K562 (cell line): ENCODE results near the gene HGFAC. TPM values are rescaled to one million over a fixed set of nuclear protein-coding genes. Genes with fewer than 3 reads are reported as not detected.

Experiments
- ATAC-seq: fragments of 200-7000 bp; cut with Tn5 transposase; 3 replicates; pipeline ENCODE4 v1.9.1; 2020; ENCODE audit warnings: moderate library complexity
- BruUV-seq: library from RNA; stranded (reverse); fragments of 400-500 nt; replicated peaks from 2 replicates; lab custom pipeline; 2021; lab: Mats Ljungman, UMichigan
- CTCF ChIA-PET: fragments of 300-600 bp; formaldehyde crosslinking; extraction: SDS; loops from one replicate; lab custom pipeline; 2021; ENCODE audit warnings: low intra/inter-chr PET ratio; lab: Yijun Ruan, JAX
- POLR2A ChIA-PET: fragments of 300-600, 350-650 bp; sonication (Branson Sonifier 250); formaldehyde crosslinking; extraction: SDS; loops from one replicate; lab custom pipeline; 2021; ENCODE audit warnings: antibody characterized with exemption, inconsistent platforms; lab: Yijun Ruan, JAX
- DNase-seq, 4 experiments: peaks; one replicate each; pipeline versions ENCODE4 v3.0.0 to v3.0.0-alpha.2; 2011 to 2018; ENCODE audit warnings: low spot score in 3 of 4, mixed read lengths in 3 of 4; ENCODE audit errors: extremely low read depth in 1 of 4
- FAIRE-seq: peaks from 2 replicates; lab custom pipeline; 2011; peaks lifted over from hg19 to GRCh38; lab: Jason Lieb, UNC
- H2AFZ ChIP-seq: 2 replicates; pipeline ENCODE4 v1.6.0; 2011; ENCODE audit warnings: low read depth, low read length, control low read depth, inconsistent platforms
- H3K27ac ChIP-seq: fragments of 200-600 bp; 3 replicates; pipeline ENCODE4 v1.8.0; 2011; ENCODE audit warnings: low read depth, mild to moderate bottlenecking, control low read depth, inconsistent platforms, low read length, moderate library complexity, mixed read lengths; ENCODE audit errors: extremely low read depth
- H3K27me3 ChIP-seq, 2 experiments: fragments of 300-600 bp in 1 of 2; 2 replicates in 1 of 2; 3 replicates in 1 of 2; pipeline versions ENCODE4 v1.6.0 to v1.8.0; 2011; ENCODE audit warnings: inconsistent platforms in 2 of 2, low read length in 2 of 2, mild to moderate bottlenecking in 1 of 2, mixed read lengths in 1 of 2, moderate library complexity in 1 of 2; ENCODE audit not compliant: control insufficient read depth in 2 of 2, insufficient read depth in 2 of 2
- H3K36me3 ChIP-seq: fragments of 300-600 bp; 3 replicates; pipeline ENCODE4 v1.8.0; 2011; ENCODE audit warnings: mild to moderate bottlenecking, low read length, inconsistent platforms; ENCODE audit not compliant: control insufficient read depth, insufficient read depth
- H3K4me1 ChIP-seq, 2 experiments: fragments of 200-600 bp in 1 of 2; replicated peaks in 1 of 2; 2 replicates in 1 of 2; 3 replicates in 1 of 2; pipeline versions ENCODE4 v1.5.1 to v1.8.0; 2011; ENCODE audit warnings: inconsistent platforms in 2 of 2, low read length in 2 of 2, mild to moderate bottlenecking in 1 of 2, mixed read lengths in 1 of 2, moderate library complexity in 1 of 2; ENCODE audit not compliant: control insufficient read depth in 2 of 2, insufficient read depth in 2 of 2
- H3K4me2 ChIP-seq: 2 replicates; pipeline ENCODE4 v1.6.1; 2011; ENCODE audit warnings: low read length, control low read depth, inconsistent platforms, mixed read lengths; ENCODE audit not compliant: insufficient read depth
- H3K4me3 ChIP-seq: fragments of 200-600 bp; sonication (generic), shearing (Covaris generic); 2 replicates; pipeline ENCODE4 v1.5.1; 2016; ENCODE audit warnings: control low read depth, inconsistent platforms
- H3K79me2 ChIP-seq: fragments of 200-600 bp; 3 replicates; pipeline ENCODE4 v1.8.0; 2011; ENCODE audit warnings: low read length, inconsistent platforms; ENCODE audit not compliant: control insufficient read depth, insufficient read depth
- H3K9ac ChIP-seq, 2 experiments: 2 replicates each; pipeline versions ENCODE4 v1.6.0 to v1.6.1; 2011; ENCODE audit warnings: low read depth in 2 of 2, low read length in 2 of 2, control low read depth in 1 of 2, inconsistent platforms in 1 of 2, mild to moderate bottlenecking in 1 of 2, mixed read lengths in 1 of 2; ENCODE audit not compliant: insufficient read depth in 1 of 2
- H3K9me1 ChIP-seq: one replicate; pipeline ENCODE4 v1.6.0; 2011; ENCODE audit warnings: inconsistent platforms, mild to moderate bottlenecking, low read length, moderate library complexity; ENCODE audit not compliant: control insufficient read depth, insufficient read depth
- H3K9me3 ChIP-seq: replicated peaks from 2 replicates; pipeline ENCODE4 v1.5.1; 2011; ENCODE audit warnings: low read depth, low read length, inconsistent platforms; ENCODE audit not compliant: control insufficient read depth, insufficient read depth
- H4K20me1 ChIP-seq: replicated peaks from 2 replicates; pipeline ENCODE4 v1.6.1; 2011; ENCODE audit warnings: low read length, inconsistent platforms, mixed read lengths; ENCODE audit not compliant: control insufficient read depth, insufficient read depth
- ARID1B ChIP-seq: fragments of 450-650 bp; IDR thresholded peaks from 2 replicates; pipeline ENCODE4 v1.6.1; 2016; ENCODE audit warnings: antibody characterized with exemption, mild to moderate bottlenecking, inconsistent platforms
- MYBL2 ChIP-seq, 2 experiments: fragments of 450-650 bp in 1 of 2; sonication (generic) in 1 of 2; formaldehyde crosslinking in 1 of 2; IDR thresholded peaks; 2 replicates each; pipeline versions ENCODE4 v1.6.1 to v1.8.1; 2017 to 2022; ENCODE audit warnings: borderline replicate concordance in 1 of 2, inconsistent platforms in 1 of 2, low read depth in 1 of 2, mild to moderate bottlenecking in 1 of 2, missing genetic modification reagents in 1 of 2, moderate library complexity in 1 of 2
- RB1 ChIP-seq: fragments of 450-650 bp; IDR thresholded peaks from 2 replicates; pipeline ENCODE4 v1.6.1; 2017; ENCODE audit warnings: low read depth, mild to moderate bottlenecking
- WGBS: fragments of 100-300 bp; shearing (Covaris generic); methylation state at CpG from one replicate; pipeline ENCODE4 v1.1.6; 2016; ENCODE audit warnings: low coverage, mixed read lengths; ENCODE audit not compliant: insufficient coverage; ENCODE audit errors: missing lambda C conversion rate; 5-methylcytosine and 5-hydroxymethylcytosine counted together
- in situ Hi-C: fragments of 300-500 bp; cut with MboI; formaldehyde crosslinking; loops from 4 replicates; pipeline ENCODE4 v1.15.0; 2018; ENCODE audit warnings: inconsistent platforms, mixed read lengths
- intact Hi-C: fragments of 100-400 bp; cut with micrococcal nuclease; formaldehyde crosslinking; loops from 2 replicates; pipeline ENCODE4 v1.14.2; 2022
- polyA plus RNA-seq, 8 experiments: library from polyadenylated mRNA; depleted of rRNA in 4 of 8; stranded (reverse) in 5 of 8; unstranded in 3 of 8; fragments of >200 nt; fragmentation: Nextera tagmentation in 2 of 8; fragmentation: Illumina TruSeq in 1 of 8; extraction: Ambion mirVana in 2 of 8; extraction: Trizol in 1 of 8; gene quantifications; 2 replicates each; pipeline versions ENCODE4 v1.2.1 to v1.2.3, GENCODE V29; 2011 to 2014; ENCODE audit warnings: inconsistent platforms in 1 of 8, missing spikeins in 1 of 8
- total RNA-seq, 7 experiments: library from RNA; depleted of rRNA in 6 of 7; stranded (reverse); fragments of >200 nt in 6 of 7; fragmentation: Illumina TruSeq in 2 of 7; extraction: Trizol in 2 of 7; gene quantifications; 2 replicates each; pipeline versions ENCODE4 v1.2.1 to v1.2.3, GENCODE V29; 2011 to 2021; ENCODE audit warnings: low replicate concordance in 1 of 7

HGFAC gene
- total and polyA plus RNA-seq, 9 of the 15 experiments (the other 6 are each of a cell fraction or from before 2014, with no cell fraction given): 0.13 TPM; not detected in 8

GRCh38 chr4:3485011-3485791 lies 43.4 kb downstream of the HGFAC start:
- H3K9ac ChIP-seq: no peak overlapping the region
- under 1% methylated on average over 34 of the region's 36 CpGs for WGBS
- no peak for TF ChIP-seq RB1
- no peak for TF ChIP-seq MYBL2 (IDR thresholded peaks at IDR 0.05; ENCODE audit: low read depth)
- no peak for TF ChIP-seq MYBL2 (CRISPR knock-in tag; IDR thresholded peaks at IDR 0.05; ENCODE audit: borderline replicate concordance)
- TF ChIP-seq ARID1B: no peak
- H3K27me3 ChIP-seq: peaks cover 14 to 77% of the 10 kb centered on the region in 2 experiments; a peak in 4 of 5 replicates
- no TSS peak for BruUV-seq
- H3K4me3 ChIP-seq: no peak overlapping the region
- H3K9me1 ChIP-seq: no peaks in the 10 kb centered on the region
- H3K4me2 ChIP-seq: no peak overlapping the region
- in situ Hi-C loops: no loop called here
- no peaks in the 10 kb centered on the region for H3K36me3 ChIP-seq
- CTCF ChIA-PET: no interaction called here
- H3K79me2 ChIP-seq: no peaks in the 10 kb centered on the region
- H4K20me1 ChIP-seq: peaks cover 23% of the 10 kb centered on the region
- H3K4me1 ChIP-seq: peaks cover 0 to 53% of the 10 kb centered on the region in 2 experiments; a peak in 2 of 5 replicates
- no peak for ATAC-seq
- no peak for DNase-seq
- no peaks in the 10 kb centered on the region for H3K9me3 ChIP-seq
- POLR2A ChIA-PET: interaction anchor here (0.6 kb wide), 1 partner anchor 393 kb away, joined by 3 read pairs; no protein-coding TSS in a partner anchor
- H2AFZ ChIP-seq: no peak overlapping the region
- intact Hi-C loops: no loop called here
- no peak overlapping the region for H3K27ac ChIP-seq
- FAIRE-seq: no peak
